Measurements from ENCODE around the gene AGXT. TPM values are rescaled to one million over a fixed set of nuclear protein-coding genes. Genes with fewer than 3 reads are reported as not detected.

The AGXT gene
- polyA plus RNA-seq: 1 to 10 TPM in 1 of 4 donors, under 1 TPM in 3; 0.27 to 1.8 (median 0.71) TPM
- long read RNA-seq, donor 1: 0 reads
- long read RNA-seq, donor 2: 0 reads
- long read RNA-seq, donor 3: 0 reads
- long read RNA-seq, donor 4: 0 reads
- long read RNA-seq, donor 5, partial matches to known transcripts: 0 of 1 reads
- long read RNA-seq, donor 5, other reads (novel, unspliced or antisense): 0 of 1 reads
- long read RNA-seq, donor 6, partial matches to known transcripts: 0 of 1 reads
- long read RNA-seq, donor 6, other reads (novel, unspliced or antisense): 0 of 1 reads
- long read RNA-seq, donor 7: 0 reads
- long read RNA-seq, donor 8: 0 reads
- long read RNA-seq, donor 9: 0 reads
- long read RNA-seq, donor 10: 0 reads

DNA sequence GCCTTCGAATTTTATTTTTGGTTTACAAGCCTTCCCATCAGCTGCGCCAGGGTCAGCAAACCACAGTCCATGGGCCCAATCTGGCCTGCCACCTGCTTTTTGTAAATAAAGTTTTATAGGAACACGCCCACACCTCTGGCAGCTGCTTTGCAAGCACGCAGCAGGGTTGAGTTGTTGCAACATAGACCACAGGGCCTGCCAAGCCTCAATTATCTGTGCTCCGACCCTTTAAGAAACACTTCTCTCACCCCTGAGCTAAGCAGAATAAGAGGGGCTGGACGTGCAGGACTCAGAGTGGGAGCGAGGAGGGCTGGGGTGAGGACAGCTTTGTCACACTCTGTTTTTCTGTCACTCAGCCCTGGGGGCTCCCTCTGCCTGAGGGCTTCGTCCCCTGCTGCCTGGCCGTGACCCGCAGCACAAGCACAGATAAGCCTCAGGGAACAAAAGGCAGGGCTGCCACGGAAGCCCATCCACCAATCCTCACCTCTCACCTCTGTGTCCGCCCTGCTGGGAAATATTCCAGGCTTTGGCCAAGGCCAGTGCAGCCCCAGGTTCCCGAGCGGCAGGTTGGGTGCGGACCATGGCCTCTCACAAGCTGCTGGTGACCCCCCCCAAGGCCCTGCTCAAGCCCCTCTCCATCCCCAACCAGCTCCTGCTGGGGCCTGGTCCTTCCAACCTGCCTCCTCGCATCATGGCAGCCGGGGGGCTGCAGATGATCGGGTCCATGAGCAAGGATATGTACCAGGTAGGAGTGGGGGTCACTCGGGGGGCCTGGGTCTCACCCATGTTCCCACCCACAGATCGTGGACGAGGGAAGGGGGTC, at the start of gene AGXT:
Gene AGXT, plus strand, starts transcription at position 539 of the 823 bp plus-strand sequence. Its CDS starts 42 bp downstream, at position 581.
- H3K9me3 ChIP-seq (ENCODE audit: control insufficient read depth in 2 of 2, insufficient read depth in 1 of 2, low read depth in 1 of 2, low read length in 1 of 2): no peaks in the 10 kb centered on the region
- peaks cover 0 to 5% (median 0%) of the 10 kb centered on the region in 3 donors for H3K4me1 ChIP-seq (ENCODE audit: control insufficient read depth in 3 of 3, insufficient read depth in 2 of 3, low read depth in 1 of 3, low read length in 2 of 3)
- no peaks in the 10 kb centered on the region for H3K27me3 ChIP-seq (ENCODE audit: control insufficient read depth in 3 of 3, insufficient read depth in 3 of 3, low read length in 3 of 3)
- H3K4me3 ChIP-seq (ENCODE audit: low read depth in 1 of 3, low read length in 3 of 3): no peak within 1 kb of the TSS
- H3K36me3 ChIP-seq (ENCODE audit: control insufficient read depth in 3 of 3, insufficient read depth in 2 of 3, low read depth in 1 of 3, low read length in 3 of 3): no peaks in the 10 kb centered on the region
- peak; percentile 19 to 22 for DNase-seq
- no peak for FAIRE-seq
- H3K27ac ChIP-seq (ENCODE audit: low read depth in 1 of 3, low read length in 2 of 3): no peak within 1 kb of the TSS
- 73 to 75% (median 75%) methylated on average over 21 of the region's 21 CpGs for WGBS, 3 donors

DNA sequence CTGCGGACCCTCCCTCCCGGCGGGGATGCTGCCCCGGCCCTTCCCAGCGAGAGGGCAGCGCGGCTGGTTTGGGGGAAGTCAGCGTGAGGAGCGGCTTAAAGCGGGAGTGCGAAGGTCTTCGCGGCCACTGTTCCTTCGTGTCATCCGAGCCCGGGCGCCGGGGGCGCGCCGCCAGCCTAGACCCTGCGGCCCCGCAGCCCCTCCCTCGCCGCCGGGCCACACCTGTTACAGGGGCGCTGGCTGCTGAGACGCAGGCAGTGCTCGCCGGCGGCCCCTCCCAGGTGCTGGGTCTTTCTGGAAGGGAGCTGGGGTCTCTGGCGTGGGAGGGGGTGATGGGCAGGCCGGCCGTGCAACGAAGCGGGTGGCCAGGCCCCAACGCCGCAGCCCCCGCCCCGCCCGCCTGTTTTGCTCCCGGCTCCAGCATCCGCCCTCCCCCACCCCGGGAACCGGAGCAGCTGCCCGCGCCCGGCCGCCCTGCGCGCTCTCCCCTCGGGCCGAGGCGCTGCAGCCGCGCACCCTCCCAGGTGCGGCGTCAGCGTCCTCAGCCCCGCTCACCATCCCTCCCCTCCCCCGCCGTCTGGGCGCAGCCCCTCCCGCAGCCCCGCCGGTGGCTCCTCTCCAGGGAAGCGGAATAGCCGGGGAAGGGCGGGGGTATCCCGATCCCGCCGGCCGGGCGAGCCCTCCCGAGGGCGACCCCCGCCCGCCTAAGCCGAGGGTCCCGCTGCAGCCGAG, 49.3 kb upstream of the AGXT start:
- 1% methylated on average over 54 to 81 of the region's 81 CpGs for WGBS, 3 donors
- Histone ChIP-seq H3K4me1 (ENCODE audit: control insufficient read depth in 3 of 3, insufficient read depth in 2 of 3, low read depth in 1 of 3, low read length in 2 of 3) (no peaks in the 10 kb centered on the region), H3K27ac (ENCODE audit: low read depth in 1 of 3, low read length in 2 of 3) (no peak overlapping the region), H3K4me3 (ENCODE audit: low read depth in 1 of 3, low read length in 3 of 3) (peak overlapping the region in 2 of 3 donors; percentile 26 to 30), H3K36me3 (ENCODE audit: control insufficient read depth in 3 of 3, insufficient read depth in 2 of 3, low read depth in 1 of 3, low read length in 3 of 3) (no peaks in the 10 kb centered on the region), H3K27me3 (ENCODE audit: control insufficient read depth in 3 of 3, insufficient read depth in 3 of 3, low read length in 3 of 3) (peaks cover 21 to 52% (median 38%) of the 10 kb centered on the region in 3 donors), H3K9me3 (ENCODE audit: control insufficient read depth in 2 of 2, insufficient read depth in 1 of 2, low read depth in 1 of 2, low read length in 1 of 2) (peaks cover 0 to 15% of the 10 kb centered on the region in 2 donors)
- DNase-seq (peak in 1 of 2 donors; percentile 26), FAIRE-seq (no peak)

DNA sequence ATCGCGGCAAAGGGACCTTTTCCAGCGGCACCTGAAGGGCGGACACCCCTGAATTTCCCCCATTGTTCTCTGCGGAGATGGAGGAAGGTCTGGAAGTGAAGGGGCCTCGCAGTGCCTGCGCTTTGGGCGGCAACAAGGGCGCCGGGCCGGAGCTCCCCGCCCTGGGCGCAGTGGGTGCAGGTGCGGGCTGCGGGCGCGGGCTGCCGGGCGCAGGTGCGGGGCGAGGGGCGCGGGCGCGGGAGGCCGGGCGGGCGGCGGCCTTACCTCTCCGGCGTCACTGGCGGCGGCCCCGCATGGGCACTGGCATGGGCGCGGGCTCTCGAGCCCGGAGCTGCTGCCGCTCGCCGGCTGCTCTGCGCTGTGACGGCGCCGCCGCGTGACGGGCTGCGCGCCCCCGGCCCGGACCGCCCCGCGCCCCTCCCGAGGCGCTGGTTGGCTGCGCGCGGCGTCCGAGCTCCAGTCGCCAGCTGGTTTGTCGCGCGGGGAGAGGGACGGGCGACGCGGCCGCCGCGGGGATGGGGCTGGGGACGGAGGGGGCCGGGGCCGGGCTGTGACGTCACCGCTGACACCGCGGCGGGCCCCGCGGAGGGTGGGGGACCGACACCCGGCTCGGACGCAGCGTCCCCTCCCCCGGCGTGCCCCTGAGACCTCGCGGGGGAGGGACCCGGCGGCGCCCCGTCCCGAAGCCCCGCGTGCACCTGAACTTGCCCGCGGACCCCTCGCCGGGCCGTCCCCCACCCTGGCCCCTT, 48.6 kb upstream of the AGXT start, which contains the start of gene KIF1A:
Gene KIF1A, minus strand, starts transcription at position 362 of the 749 bp plus-strand sequence. CDS start 22,467 bp downstream, outside the sequence.
- no peak for FAIRE-seq
- H3K4me1 ChIP-seq (ENCODE audit: control insufficient read depth in 3 of 3, insufficient read depth in 2 of 3, low read depth in 1 of 3, low read length in 2 of 3): no peaks in the 10 kb centered on the region
- peak in 1 of 2 donors; percentile 45 for DNase-seq
- peaks cover 27 to 56% (median 38%) of the 10 kb centered on the region in 3 donors for H3K27me3 ChIP-seq (ENCODE audit: control insufficient read depth in 3 of 3, insufficient read depth in 3 of 3, low read length in 3 of 3)
- peak within 1 kb of the TSS in 2 of 3 donors; percentile 26 to 30 for H3K4me3 ChIP-seq (ENCODE audit: low read depth in 1 of 3, low read length in 3 of 3)
- peaks cover 0 to 8% of the 10 kb centered on the region in 2 donors for H3K9me3 ChIP-seq (ENCODE audit: control insufficient read depth in 2 of 2, insufficient read depth in 1 of 2, low read depth in 1 of 2, low read length in 1 of 2)
- WGBS, 3 donors: 1 to 2% (median 2%) methylated on average over 25 to 104 of the region's 104 CpGs
- peak within 1 kb of the TSS in 1 of 3 donors; percentile 28 for H3K27ac ChIP-seq (ENCODE audit: low read depth in 1 of 3, low read length in 2 of 3)
- H3K36me3 ChIP-seq (ENCODE audit: control insufficient read depth in 3 of 3, insufficient read depth in 2 of 3, low read depth in 1 of 3, low read length in 3 of 3): no peaks in the 10 kb centered on the region

DNA sequence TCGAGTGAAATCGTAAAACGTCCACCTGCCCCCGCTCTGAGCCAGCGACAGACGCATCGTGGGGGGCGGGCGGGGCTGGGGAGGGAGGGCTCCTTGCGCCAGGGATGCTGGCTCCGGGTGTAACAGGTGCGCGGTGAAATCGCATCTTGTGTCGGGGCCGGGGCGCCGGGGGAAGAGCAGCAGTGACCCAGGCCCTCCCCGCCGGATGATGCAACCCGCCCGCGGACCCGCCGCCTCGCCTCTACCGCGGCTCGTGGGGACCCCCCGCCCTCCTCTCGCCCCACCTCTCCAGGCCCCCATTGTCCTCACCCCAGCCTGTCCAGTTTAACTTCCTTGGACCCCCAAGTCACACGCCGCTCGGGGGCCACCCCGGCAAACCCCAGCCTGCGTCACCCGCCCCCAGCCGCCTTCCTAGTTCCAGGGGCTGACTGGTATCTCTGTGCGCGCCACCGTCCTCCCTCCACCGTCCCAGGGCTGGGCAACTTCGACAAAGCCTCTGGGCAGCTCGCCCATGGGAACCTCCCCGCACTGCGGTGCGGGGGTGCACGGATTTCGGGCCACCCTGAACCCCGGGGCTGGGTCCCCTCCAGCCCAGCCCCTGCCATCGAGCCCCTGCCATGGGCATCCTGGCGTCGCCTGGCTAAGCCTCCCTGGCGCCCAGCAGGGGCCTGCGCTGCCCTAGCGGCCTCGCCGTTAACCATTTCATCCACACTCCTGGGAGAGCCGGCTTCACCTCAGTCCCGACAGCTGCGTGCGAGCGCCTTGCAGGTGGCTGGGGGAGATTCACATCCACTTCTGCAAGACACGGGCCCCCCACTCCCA, 47.8 kb upstream of the AGXT start:
- WGBS, 3 donors: 2 to 4% (median 2%) methylated on average over 41 to 64 of the region's 64 CpGs
- Histone ChIP-seq H3K36me3 (ENCODE audit: control insufficient read depth in 3 of 3, insufficient read depth in 2 of 3, low read depth in 1 of 3, low read length in 3 of 3) (no peaks in the 10 kb centered on the region), H3K4me1 (ENCODE audit: control insufficient read depth in 3 of 3, insufficient read depth in 2 of 3, low read depth in 1 of 3, low read length in 2 of 3) (no peaks in the 10 kb centered on the region), H3K4me3 (ENCODE audit: low read depth in 1 of 3, low read length in 3 of 3) (no peak overlapping the region), H3K27ac (ENCODE audit: low read depth in 1 of 3, low read length in 2 of 3) (peak overlapping the region in 1 of 3 donors; percentile 28), H3K27me3 (ENCODE audit: control insufficient read depth in 3 of 3, insufficient read depth in 3 of 3, low read length in 3 of 3) (peaks cover 27 to 62% (median 38%) of the 10 kb centered on the region in 3 donors), H3K9me3 (ENCODE audit: control insufficient read depth in 2 of 2, insufficient read depth in 1 of 2, low read depth in 1 of 2, low read length in 1 of 2) (peaks cover 0 to 6% of the 10 kb centered on the region in 2 donors)
- FAIRE-seq (no peak), DNase-seq (peak in 1 of 2 donors; percentile 21)

- 5 to 11% (median 10%) methylated on average over 7 of the region's 7 CpGs for WGBS, 3 donors
- no peak for FAIRE-seq
- Histone ChIP-seq H3K27me3 (ENCODE audit: control insufficient read depth in 3 of 3, insufficient read depth in 3 of 3, low read length in 3 of 3) (peaks cover 27 to 62% (median 38%) of the 10 kb centered on the region in 3 donors), H3K9me3 (ENCODE audit: control insufficient read depth in 2 of 2, insufficient read depth in 1 of 2, low read depth in 1 of 2, low read length in 1 of 2) (peaks cover 0 to 9% of the 10 kb centered on the region in 2 donors), H3K27ac (ENCODE audit: low read depth in 1 of 3, low read length in 2 of 3) (peak overlapping the region in 1 of 3 donors; percentile 28), H3K4me3 (ENCODE audit: low read depth in 1 of 3, low read length in 3 of 3) (no peak overlapping the region), H3K4me1 (ENCODE audit: control insufficient read depth in 3 of 3, insufficient read depth in 2 of 3, low read depth in 1 of 3, low read length in 2 of 3) (no peaks in the 10 kb centered on the region), H3K36me3 (ENCODE audit: control insufficient read depth in 3 of 3, insufficient read depth in 2 of 3, low read depth in 1 of 3, low read length in 3 of 3) (no peaks in the 10 kb centered on the region)
- DNase-seq: no peak
Observed at GRCh38 chr2:240821429-240821778, 47.2 kb upstream of the AGXT start.

GRCh38 chr2:240822280-240822847, 46.3 kb upstream of the AGXT start:
- no peaks in the 10 kb centered on the region for H3K36me3 ChIP-seq (ENCODE audit: control insufficient read depth in 3 of 3, insufficient read depth in 2 of 3, low read depth in 1 of 3, low read length in 3 of 3)
- H3K27ac ChIP-seq (ENCODE audit: low read depth in 1 of 3, low read length in 2 of 3): no peak overlapping the region
- FAIRE-seq (no peak), DNase-seq (no peak)
- H3K9me3 ChIP-seq (ENCODE audit: control insufficient read depth in 2 of 2, insufficient read depth in 1 of 2, low read depth in 1 of 2, low read length in 1 of 2): peaks cover 0 to 14% of the 10 kb centered on the region in 2 donors
- WGBS, 3 donors: 63 to 70% (median 64%) methylated on average over 4 of the region's 4 CpGs
- peaks cover 31 to 69% (median 38%) of the 10 kb centered on the region in 3 donors for H3K27me3 ChIP-seq (ENCODE audit: control insufficient read depth in 3 of 3, insufficient read depth in 3 of 3, low read length in 3 of 3)
- H3K4me3 ChIP-seq (ENCODE audit: low read depth in 1 of 3, low read length in 3 of 3): no peak overlapping the region
- no peaks in the 10 kb centered on the region for H3K4me1 ChIP-seq (ENCODE audit: control insufficient read depth in 3 of 3, insufficient read depth in 2 of 3, low read depth in 1 of 3, low read length in 2 of 3)
